Measurements from ENCODE around the gene CFAP74.

Gene CFAP74

GRCh38 chr1:1920608-1921458 lies 82.8 kb downstream of the CFAP74 start:
- TF ChIP-seq CTCF (IDR thresholded peaks at IDR 0.05): no peak

DNA sequence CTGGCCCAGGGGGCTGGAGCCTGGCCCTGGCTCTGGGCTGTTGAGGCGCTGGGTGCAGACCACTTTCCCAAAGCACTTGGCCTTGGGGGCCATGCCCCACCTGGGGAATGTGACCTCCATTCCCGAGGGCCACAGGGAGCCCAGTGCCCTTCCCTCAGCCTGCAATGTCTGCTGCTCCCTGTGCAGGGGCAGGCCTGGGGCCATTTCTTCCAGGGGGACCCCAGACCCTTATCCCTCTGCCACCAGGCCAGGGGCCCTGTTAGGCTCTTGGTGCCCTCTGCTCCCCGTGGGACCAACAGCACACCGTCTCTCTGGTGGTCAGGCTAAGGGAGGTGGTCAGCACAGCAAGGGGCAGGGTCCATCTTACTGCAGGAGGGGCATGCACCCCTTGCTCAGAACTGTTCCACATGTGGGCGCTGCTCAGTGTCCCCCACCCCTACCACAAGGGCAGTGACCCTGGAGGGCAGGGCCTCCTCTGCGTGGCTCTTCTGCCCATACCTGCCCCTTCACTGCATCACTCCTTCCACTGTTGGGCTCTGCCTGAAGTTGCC lies 83.5 kb downstream of the CFAP74 start:
- no peak for TF ChIP-seq CTCF (IDR thresholded peaks at IDR 0.05)

GRCh38 chr1:1919304-1920056 lies 84.1 kb downstream of the CFAP74 start:
- TF ChIP-seq CTCF (IDR thresholded peaks at IDR 0.05): no peak

- peak; percentile 26; the same call in 1 of the 2 replicates for TF ChIP-seq CTCF (IDR thresholded peaks at IDR 0.05)
Observed at GRCh38 chr1:1918901-1919303, 84.7 kb downstream of the CFAP74 start, which contains the start of gene TMEM52. TSS of gene TMEM52 (minus strand) at chr1:1919279. CDS start at chr1:1919265, 14 bp downstream.

DNA sequence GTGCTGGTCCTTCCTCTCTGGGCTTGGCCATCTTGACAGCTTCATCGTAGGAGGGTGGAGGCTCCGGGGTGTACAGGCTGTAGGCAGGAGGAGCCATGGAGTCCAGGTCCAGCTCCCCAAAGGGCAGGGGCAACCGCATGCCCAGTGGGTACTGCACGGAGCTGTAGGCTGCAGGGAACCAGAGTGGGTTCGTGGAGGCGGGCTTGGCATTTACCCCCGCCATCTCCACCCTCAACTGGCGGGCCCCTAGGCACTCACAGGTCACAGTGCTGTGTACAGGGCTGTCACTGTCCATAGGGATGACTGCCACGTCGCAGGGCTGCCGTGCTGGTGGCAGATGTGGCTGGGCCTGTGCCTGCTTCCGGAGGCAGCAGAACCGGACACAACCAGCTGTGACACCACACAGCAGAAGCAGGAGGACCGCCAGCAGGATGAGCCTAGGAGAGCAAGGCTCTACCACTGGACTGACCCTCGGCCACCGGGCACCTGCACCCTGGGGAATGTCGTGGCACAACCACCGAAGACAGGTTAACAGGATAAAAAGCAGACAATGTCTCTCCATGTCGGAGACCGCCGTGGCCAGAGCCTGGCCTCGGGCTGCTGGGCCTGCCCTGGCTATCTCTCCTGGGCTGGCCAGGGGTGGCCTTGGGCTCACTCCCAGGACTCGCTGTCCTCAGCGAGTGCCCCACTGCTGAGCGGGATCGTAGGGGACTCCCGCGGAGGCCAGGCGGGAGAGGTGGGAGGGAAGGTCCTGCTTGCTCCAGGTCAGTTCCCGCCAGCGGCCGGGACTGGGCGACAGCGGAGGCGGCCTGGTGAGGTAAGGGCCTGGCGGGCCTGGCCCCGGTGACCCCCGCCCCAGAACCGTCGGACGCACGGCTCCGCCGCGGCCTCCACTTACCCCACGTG lies 85.3 kb downstream of the CFAP74 start:
- TF ChIP-seq CTCF (IDR thresholded peaks at IDR 0.05): no peak

DNA sequence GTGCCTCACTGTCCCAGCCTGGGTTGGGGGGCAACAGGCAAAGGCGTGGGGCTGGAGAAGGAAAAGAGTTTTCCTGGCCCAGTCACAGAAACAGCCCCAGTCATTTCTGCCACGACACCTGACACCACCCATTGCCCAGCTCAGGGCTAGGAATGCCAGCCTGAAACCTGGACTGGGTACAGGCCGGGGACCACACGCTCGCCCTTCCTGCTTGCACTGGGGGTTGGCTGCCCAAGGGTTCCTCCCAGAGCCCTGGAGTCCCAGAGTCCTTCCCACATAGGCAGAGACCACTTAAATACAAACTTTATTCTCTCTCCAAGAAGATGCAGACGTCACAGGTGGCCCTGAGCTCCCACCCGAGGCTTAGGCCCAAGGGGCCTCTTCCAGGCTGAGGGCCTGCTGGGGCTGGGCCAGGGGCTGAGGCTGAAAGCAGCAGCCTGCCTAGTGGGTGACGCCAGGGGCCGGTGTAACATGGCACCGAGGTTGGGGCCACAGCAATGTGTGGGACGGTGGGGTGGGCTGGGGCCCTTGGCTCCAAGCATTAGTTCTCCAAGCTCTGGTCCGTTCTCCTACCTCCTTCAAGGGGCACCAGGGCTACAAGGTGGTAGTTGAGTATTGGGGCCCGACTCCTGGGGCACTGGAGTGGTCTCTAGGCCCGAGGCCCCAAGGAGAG lies 86.1 kb downstream of the CFAP74 start:
- no peak for TF ChIP-seq CTCF (IDR thresholded peaks at IDR 0.05)

Measured in LNCAP (cell line).